ENCODE measurements around the gene STPG3.
"Not testable (repeated sequence)": the region's sequence is repeated elsewhere in the genome, so short reads cannot be mapped to it uniquely, and the experiment has no call there.

The STPG3 gene

GRCh38 chr9:137244486-137245449, 6.3 kb upstream of the STPG3 start:
- no peak for DNase-seq (ENCODE audit: low read depth in 2 of 2)

- DNase-seq (ENCODE audit: low read depth in 2 of 2): no peak
These were observed 5.3 kb upstream of the STPG3 start for GRCh38 chr9:137245450-137246421.

GRCh38 chr9:137247135-137247915, 3.8 kb upstream of the STPG3 start:
- DNase-seq (ENCODE audit: low read depth in 2 of 2): no peak

GRCh38 chr9:137247916-137248175, 3.2 kb upstream of the STPG3 start:
- no peak for DNase-seq (ENCODE audit: low read depth in 2 of 2)

- no peak for DNase-seq (ENCODE audit: low read depth in 2 of 2)
These were observed 525 bp upstream of the STPG3 start for GRCh38 chr9:137250329-137251193.

GRCh38 chr9:137251490-137252268, 593 bp downstream of the STPG3 start:
- DNase-seq (ENCODE audit: low read depth in 2 of 2): no peak

- no peak for DNase-seq (ENCODE audit: low read depth in 2 of 2)
These were observed 1.7 kb downstream of the STPG3 start for GRCh38 chr9:137252555-137253506.

- DNase-seq (ENCODE audit: low read depth in 2 of 2): no peak
These were observed 2.9 kb downstream of the STPG3 start for GRCh38 chr9:137253717-137254623.

GRCh38 chr9:137254624-137255447, 3.8 kb downstream of the STPG3 start, which contains the start of gene NELFB:
TSS of gene NELFB (plus strand) at chr9:137255327.
- DNase-seq (ENCODE audit: low read depth in 2 of 2): peak; percentile 90 to 94

- DNase-seq (ENCODE audit: low read depth in 2 of 2): no peak
These were observed 4.5 kb downstream of the STPG3 start for GRCh38 chr9:137255448-137256114.

- DNase-seq (ENCODE audit: low read depth in 2 of 2): no peak
These were observed 5.3 kb downstream of the STPG3 start for GRCh38 chr9:137256362-137256761.

- no peak for DNase-seq (ENCODE audit: low read depth in 2 of 2)
These were observed 5.8 kb downstream of the STPG3 start for GRCh38 chr9:137256856-137257255.

- DNase-seq (ENCODE audit: low read depth in 2 of 2): not testable (repeated sequence)
These were observed 11.3 kb downstream of the STPG3 start for GRCh38 chr9:137262173-137262908.

GRCh38 chr9:137262909-137263285, 11.8 kb downstream of the STPG3 start:
- no peak for DNase-seq (ENCODE audit: low read depth in 2 of 2)

GRCh38 chr9:137263506-137263905, 12.4 kb downstream of the STPG3 start:
- no peak for DNase-seq (ENCODE audit: low read depth in 2 of 2)

- no peak for DNase-seq (ENCODE audit: low read depth in 2 of 2)
These were observed 13.0 kb downstream of the STPG3 start for GRCh38 chr9:137264067-137264466.

All from activated CD8-positive, alpha-beta memory T cell treated with anti-CD3 and anti-CD28 coated beads for 4 hours (primary cell).